Measurements from ENCODE around the gene PHACTR3.
"Not testable (repeated sequence)": the region's sequence is repeated elsewhere in the genome, so short reads cannot be mapped to it uniquely, and the experiment has no call there.

PHACTR3 gene

GRCh38 chr20:59845472-59845871 lies 241.1 kb downstream of the PHACTR3 start:
- H3K4me2 ChIP-seq (ENCODE audit: low read length), result no peak overlapping the region
- no peaks in the 10 kb centered on the region for H3F3A ChIP-seq (ENCODE audit: insufficient read depth, low read length)
- H3K9me3 ChIP-seq (ENCODE audit: low read length), result no peaks in the 10 kb centered on the region
- no peaks in the 10 kb centered on the region for H4K20me1 ChIP-seq (ENCODE audit: insufficient read depth, low read length)
- TF ChIP-seq EZH2 (IDR thresholded peaks at IDR 0.05; ENCODE audit: borderline replicate concordance, low read length) (no peak), CTCF (IDR thresholded peaks at IDR 0.05; ENCODE audit: low read length) (no peak)
- H3K27ac ChIP-seq (ENCODE audit: low read depth, low read length, poor library complexity, severe bottlenecking), result no peak overlapping the region
- no peaks in the 10 kb centered on the region for H3K36me3 ChIP-seq (ENCODE audit: insufficient read depth, low read length)
- no peaks in the 10 kb centered on the region for H3K79me2 ChIP-seq (ENCODE audit: insufficient read depth, low read length)
- H3K9ac ChIP-seq (ENCODE audit: low read length), result no peak overlapping the region
- no peaks in the 10 kb centered on the region for H3K9me2 ChIP-seq (ENCODE audit: low read depth, low read length)
- H3K27me3 ChIP-seq (ENCODE audit: insufficient read depth, low read length), result no peaks in the 10 kb centered on the region
- H3K4me3 ChIP-seq (ENCODE audit: low read depth, low read length, poor library complexity, severe bottlenecking), result no peak overlapping the region
- H3K4me1 ChIP-seq (ENCODE audit: insufficient read depth, low read length, severe bottlenecking), result no peaks in the 10 kb centered on the region
- H2AFZ ChIP-seq (ENCODE audit: low read length), result no peak overlapping the region

GRCh38 chr20:59848182-59848581 lies 243.8 kb downstream of the PHACTR3 start:
- no peak overlapping the region for H3K4me3 ChIP-seq (ENCODE audit: low read depth, low read length, poor library complexity, severe bottlenecking)
- no peaks in the 10 kb centered on the region for H3F3A ChIP-seq (ENCODE audit: insufficient read depth, low read length)
- H3K36me3 ChIP-seq (ENCODE audit: insufficient read depth, low read length), result no peaks in the 10 kb centered on the region
- no peak overlapping the region for H3K4me2 ChIP-seq (ENCODE audit: low read length)
- no peaks in the 10 kb centered on the region for H3K9me3 ChIP-seq (ENCODE audit: low read length)
- no peak overlapping the region for H3K27ac ChIP-seq (ENCODE audit: low read depth, low read length, poor library complexity, severe bottlenecking)
- no peaks in the 10 kb centered on the region for H3K4me1 ChIP-seq (ENCODE audit: insufficient read depth, low read length, severe bottlenecking)
- H3K9me2 ChIP-seq (ENCODE audit: low read depth, low read length), result no peaks in the 10 kb centered on the region
- H3K79me2 ChIP-seq (ENCODE audit: insufficient read depth, low read length), result no peaks in the 10 kb centered on the region
- H2AFZ ChIP-seq (ENCODE audit: low read length), result no peak overlapping the region
- H3K27me3 ChIP-seq (ENCODE audit: insufficient read depth, low read length), result no peaks in the 10 kb centered on the region
- TF ChIP-seq CTCF (IDR thresholded peaks at IDR 0.05; ENCODE audit: low read length) (no peak), EZH2 (IDR thresholded peaks at IDR 0.05; ENCODE audit: borderline replicate concordance, low read length) (no peak)
- H4K20me1 ChIP-seq (ENCODE audit: insufficient read depth, low read length), result no peaks in the 10 kb centered on the region
- H3K9ac ChIP-seq (ENCODE audit: low read length), result no peak overlapping the region

GRCh38 chr20:59850018-59850641 lies 245.8 kb downstream of the PHACTR3 start:
- TF ChIP-seq EZH2 (IDR thresholded peaks at IDR 0.05; ENCODE audit: borderline replicate concordance, low read length) (no peak), CTCF (IDR thresholded peaks at IDR 0.05; ENCODE audit: low read length) (peak; percentile 55)
- no peaks in the 10 kb centered on the region for H3K36me3 ChIP-seq (ENCODE audit: insufficient read depth, low read length)

GRCh38 chr20:59856526-59856925 lies 252.2 kb downstream of the PHACTR3 start:
- not testable (repeated sequence) for H3K27ac ChIP-seq (ENCODE audit: low read depth, low read length, poor library complexity, severe bottlenecking); H3F3A ChIP-seq (ENCODE audit: insufficient read depth, low read length); H3K9me2 ChIP-seq (ENCODE audit: low read depth, low read length); H3K9me3 ChIP-seq (ENCODE audit: low read length); H2AFZ ChIP-seq (ENCODE audit: low read length); H3K79me2 ChIP-seq (ENCODE audit: insufficient read depth, low read length); H3K4me1 ChIP-seq (ENCODE audit: insufficient read depth, low read length, severe bottlenecking); H3K4me3 ChIP-seq (ENCODE audit: low read depth, low read length, poor library complexity, severe bottlenecking); H3K9ac ChIP-seq (ENCODE audit: low read length); H4K20me1 ChIP-seq (ENCODE audit: insufficient read depth, low read length); H3K4me2 ChIP-seq (ENCODE audit: low read length); H3K36me3 ChIP-seq (ENCODE audit: insufficient read depth, low read length)
- H3K27me3 ChIP-seq (ENCODE audit: insufficient read depth, low read length), result 0 out of 2 replicates have a peak, but pooled peaks cover 11% of the 10 kb centered on the region

More at GRCh38 chr20:59850018-59850641, 245.8 kb downstream of the PHACTR3 start:
- Histone ChIP-seq H3K4me1 (ENCODE audit: insufficient read depth, low read length, severe bottlenecking) (no peaks in the 10 kb centered on the region), H4K20me1 (ENCODE audit: insufficient read depth, low read length) (no peaks in the 10 kb centered on the region), H3K9me2 (ENCODE audit: low read depth, low read length) (no peaks in the 10 kb centered on the region), H3K79me2 (ENCODE audit: insufficient read depth, low read length) (no peaks in the 10 kb centered on the region), H2AFZ (ENCODE audit: low read length) (no peak overlapping the region), H3K27me3 (ENCODE audit: insufficient read depth, low read length) (no peaks in the 10 kb centered on the region), H3K27ac (ENCODE audit: low read depth, low read length, poor library complexity, severe bottlenecking) (no peak overlapping the region), H3K9ac (ENCODE audit: low read length) (no peak overlapping the region), H3K4me3 (ENCODE audit: low read depth, low read length, poor library complexity, severe bottlenecking) (no peak overlapping the region), H3K4me2 (ENCODE audit: low read length) (no peak overlapping the region), H3K9me3 (ENCODE audit: low read length) (no peaks in the 10 kb centered on the region), H3F3A (ENCODE audit: insufficient read depth, low read length) (no peaks in the 10 kb centered on the region)

GRCh38 chr20:59856941-59857340 lies 252.6 kb downstream of the PHACTR3 start:
- not testable (repeated sequence) for H3K79me2 ChIP-seq (ENCODE audit: insufficient read depth, low read length); H3K4me1 ChIP-seq (ENCODE audit: insufficient read depth, low read length, severe bottlenecking); H3K27ac ChIP-seq (ENCODE audit: low read depth, low read length, poor library complexity, severe bottlenecking); H3F3A ChIP-seq (ENCODE audit: insufficient read depth, low read length); H3K9me3 ChIP-seq (ENCODE audit: low read length); H3K9me2 ChIP-seq (ENCODE audit: low read depth, low read length); H2AFZ ChIP-seq (ENCODE audit: low read length); H3K4me3 ChIP-seq (ENCODE audit: low read depth, low read length, poor library complexity, severe bottlenecking); H3K9ac ChIP-seq (ENCODE audit: low read length); H3K4me2 ChIP-seq (ENCODE audit: low read length); H3K36me3 ChIP-seq (ENCODE audit: insufficient read depth, low read length); H4K20me1 ChIP-seq (ENCODE audit: insufficient read depth, low read length)
- 0 out of 2 replicates have a peak, but pooled peaks cover 11% of the 10 kb centered on the region for H3K27me3 ChIP-seq (ENCODE audit: insufficient read depth, low read length)

Data from OCI-LY1 (cell line).